ENCODE data around the gene BMAL1.

Gene BMAL1

DNA sequence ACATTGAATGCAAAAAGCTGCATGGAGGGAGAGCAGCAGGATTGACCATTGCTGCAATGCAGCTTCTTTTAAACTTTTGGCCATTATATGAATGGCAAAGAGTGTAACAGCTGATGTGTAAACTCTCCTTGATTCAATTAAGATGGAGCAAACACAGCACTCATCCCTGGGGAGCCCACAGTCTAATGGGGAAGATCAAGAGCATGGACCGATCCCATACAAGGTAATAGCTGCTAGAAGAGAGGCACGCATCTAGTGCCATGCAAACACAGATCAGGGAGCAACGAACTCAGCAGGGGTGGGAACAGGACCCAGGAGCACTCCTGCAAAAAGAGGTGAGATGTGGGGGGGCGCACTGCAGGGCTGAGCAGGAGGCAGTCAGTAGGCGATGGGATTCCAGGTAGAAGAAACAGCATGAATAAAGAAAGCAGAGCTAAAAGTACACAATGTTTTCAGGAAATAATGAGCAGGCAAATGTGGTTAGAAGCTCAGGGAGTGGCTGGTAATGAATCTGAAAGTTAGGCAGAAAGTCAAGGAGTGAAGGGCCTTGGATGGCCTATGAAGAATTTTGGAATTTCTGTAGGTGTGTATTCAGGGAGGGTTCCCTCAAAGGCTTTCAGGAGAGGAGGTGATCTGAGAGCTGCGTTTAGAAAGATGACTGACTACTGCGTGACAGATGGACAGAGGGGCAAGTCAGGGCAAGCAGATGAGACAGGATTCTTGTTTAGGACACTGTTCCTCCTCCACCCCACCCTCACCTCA, 17.2 kb upstream of the BMAL1 start:
- DNase-seq = no peak
- in situ Hi-C loops (cut with MboI; ENCODE audit: low pct_unique_long_range_greater_than_20kb, low sequenced_read_pairs) = no loop called here

DNA sequence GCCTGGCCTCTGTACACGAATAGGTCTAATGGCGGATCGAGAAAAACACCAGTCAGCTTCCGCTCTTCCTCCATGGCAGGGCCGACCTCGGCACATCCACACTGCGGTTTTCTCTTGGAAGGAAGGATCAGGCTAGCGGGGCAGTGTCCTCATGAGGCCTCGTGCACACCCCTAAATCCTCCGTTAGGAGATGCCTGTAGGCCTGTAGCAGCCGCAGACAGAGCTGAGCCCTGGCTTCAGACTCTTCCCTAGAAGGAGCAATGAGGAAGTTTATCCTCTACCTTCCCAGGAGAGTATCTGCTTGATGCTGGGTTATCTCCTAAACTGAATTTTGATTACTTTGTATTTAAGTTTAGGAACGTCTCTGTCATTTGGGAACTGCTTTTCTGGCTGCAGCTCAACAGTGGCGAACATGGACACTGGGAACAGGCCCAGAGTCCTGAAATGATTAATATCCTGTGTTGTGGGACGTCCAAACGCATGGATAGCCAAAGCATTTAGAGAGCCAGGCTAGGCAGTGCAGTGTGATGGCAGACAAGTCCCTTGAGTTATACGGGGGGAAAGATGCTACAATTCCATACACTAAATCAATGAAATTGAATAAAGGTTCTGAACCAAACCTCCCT, 16.5 kb upstream of the BMAL1 start:
- no peak for DNase-seq
- in situ Hi-C loops (cut with MboI; ENCODE audit: low pct_unique_long_range_greater_than_20kb, low sequenced_read_pairs) = no loop called here

DNA sequence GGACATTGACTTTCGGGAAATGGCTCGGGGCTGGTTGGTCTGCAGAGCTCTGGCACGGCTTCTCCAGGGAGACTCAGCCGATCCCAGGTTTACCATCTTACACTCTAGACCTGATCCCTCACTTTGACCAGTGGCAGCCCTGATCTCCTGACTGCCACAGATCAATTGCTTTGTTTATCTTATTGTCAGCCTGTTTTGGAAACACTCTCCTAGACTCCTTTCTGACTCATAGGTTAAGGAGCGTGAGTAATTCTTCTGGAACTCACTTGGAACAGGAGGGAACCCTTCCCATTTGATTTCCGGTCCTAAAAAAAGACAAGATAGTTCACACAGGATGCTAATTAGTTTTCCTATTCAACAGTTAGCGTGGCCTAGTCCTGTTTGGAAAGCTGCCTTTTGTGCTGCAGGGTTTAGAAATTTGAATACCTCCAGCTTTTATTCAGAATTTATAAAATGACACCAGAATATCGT, 16.0 kb upstream of the BMAL1 start:
- DNase-seq = no peak
- in situ Hi-C loops (cut with MboI; ENCODE audit: low pct_unique_long_range_greater_than_20kb, low sequenced_read_pairs) = no loop called here

GRCh38 chr11:13262096-13262495, 15.5 kb upstream of the BMAL1 start:
- in situ Hi-C loops (cut with MboI; ENCODE audit: low pct_unique_long_range_greater_than_20kb, low sequenced_read_pairs) = no loop called here
- DNase-seq = no peak

DNA sequence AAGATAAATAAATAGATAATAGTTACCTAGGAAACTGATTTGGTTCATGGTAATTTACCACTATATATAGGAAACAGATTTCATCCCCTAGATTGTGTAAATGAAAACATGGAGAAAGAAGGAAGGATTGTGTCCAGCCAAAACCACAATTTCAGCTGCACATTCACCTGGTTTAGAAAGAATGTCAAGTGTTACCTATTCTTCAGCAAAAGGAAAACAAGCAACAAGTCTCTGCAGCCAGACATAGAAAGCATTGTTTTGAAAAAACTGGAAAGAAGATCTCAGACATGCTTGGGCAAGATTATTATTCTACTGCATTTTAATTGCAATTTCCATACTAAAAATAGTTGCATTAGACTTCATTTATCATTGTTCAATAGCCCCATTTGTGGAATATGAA, 8.8 kb upstream of the BMAL1 start:
- in situ Hi-C loops (cut with MboI; ENCODE audit: low pct_unique_long_range_greater_than_20kb, low sequenced_read_pairs) = no loop called here
- DNase-seq = no peak

DNA sequence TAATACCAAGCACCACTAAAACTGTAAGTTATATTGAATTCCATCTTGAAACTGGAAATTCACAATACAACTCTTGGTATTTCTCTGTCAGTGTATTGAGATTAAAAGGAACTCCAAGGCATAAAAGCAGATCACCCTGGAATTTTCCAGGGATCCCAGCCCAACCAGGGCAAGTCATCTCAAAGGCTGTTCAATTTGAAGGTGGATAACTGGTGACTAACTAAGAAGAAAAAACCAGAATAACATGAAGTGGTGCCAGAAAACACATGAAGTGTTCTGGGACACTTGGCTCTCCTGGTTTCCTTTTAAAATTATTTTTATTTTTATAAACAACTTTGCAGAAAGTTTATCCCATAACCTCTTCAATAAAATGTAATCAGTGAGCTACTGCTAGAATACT, 7.8 kb upstream of the BMAL1 start:
- in situ Hi-C loops (cut with MboI; ENCODE audit: low pct_unique_long_range_greater_than_20kb, low sequenced_read_pairs) = no loop called here
- no peak for DNase-seq

DNA sequence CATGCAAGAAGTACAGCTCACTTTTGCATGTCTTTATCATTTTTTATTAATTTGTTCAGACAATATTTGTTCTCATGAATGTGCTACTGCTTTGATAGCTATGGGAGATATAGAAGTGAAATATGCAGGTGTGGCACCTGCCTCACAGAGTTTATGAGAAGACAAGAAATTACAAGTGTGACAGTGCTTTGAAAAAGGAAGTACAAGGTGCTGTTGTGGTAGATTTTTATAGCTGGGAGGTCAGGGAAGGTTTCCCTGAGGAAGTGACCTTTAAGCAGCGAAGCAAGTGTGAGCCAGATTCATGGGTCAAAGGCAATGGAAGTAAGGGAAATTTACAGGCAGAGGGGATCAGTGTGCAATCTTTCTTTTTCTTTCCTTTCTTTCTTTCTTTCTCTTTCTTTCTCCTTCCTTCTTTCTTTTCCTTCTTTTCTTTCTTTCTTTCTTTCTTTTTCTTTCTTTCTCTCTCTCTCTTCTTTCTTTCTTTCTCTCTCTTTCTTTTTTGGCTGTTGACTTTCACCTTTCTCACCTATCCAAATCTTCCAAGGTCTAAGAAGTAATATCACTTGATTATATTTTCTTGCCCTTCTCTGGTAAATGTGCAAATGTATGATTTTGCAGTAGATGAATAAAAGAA, 6.4 kb upstream of the BMAL1 start:
- DNase-seq = no peak
- in situ Hi-C loops (cut with MboI; ENCODE audit: low pct_unique_long_range_greater_than_20kb, low sequenced_read_pairs) = no loop called here

GRCh38 chr11:13276454-13276831, 1.1 kb upstream of the BMAL1 start:
- in situ Hi-C loops (cut with MboI; ENCODE audit: low pct_unique_long_range_greater_than_20kb, low sequenced_read_pairs) = no loop called here
- no peak for DNase-seq

GRCh38 chr11:13276832-13277767, 490 bp upstream of the BMAL1 start:
- in situ Hi-C loops (cut with MboI; ENCODE audit: low pct_unique_long_range_greater_than_20kb, low sequenced_read_pairs) = no loop called here

DNA sequence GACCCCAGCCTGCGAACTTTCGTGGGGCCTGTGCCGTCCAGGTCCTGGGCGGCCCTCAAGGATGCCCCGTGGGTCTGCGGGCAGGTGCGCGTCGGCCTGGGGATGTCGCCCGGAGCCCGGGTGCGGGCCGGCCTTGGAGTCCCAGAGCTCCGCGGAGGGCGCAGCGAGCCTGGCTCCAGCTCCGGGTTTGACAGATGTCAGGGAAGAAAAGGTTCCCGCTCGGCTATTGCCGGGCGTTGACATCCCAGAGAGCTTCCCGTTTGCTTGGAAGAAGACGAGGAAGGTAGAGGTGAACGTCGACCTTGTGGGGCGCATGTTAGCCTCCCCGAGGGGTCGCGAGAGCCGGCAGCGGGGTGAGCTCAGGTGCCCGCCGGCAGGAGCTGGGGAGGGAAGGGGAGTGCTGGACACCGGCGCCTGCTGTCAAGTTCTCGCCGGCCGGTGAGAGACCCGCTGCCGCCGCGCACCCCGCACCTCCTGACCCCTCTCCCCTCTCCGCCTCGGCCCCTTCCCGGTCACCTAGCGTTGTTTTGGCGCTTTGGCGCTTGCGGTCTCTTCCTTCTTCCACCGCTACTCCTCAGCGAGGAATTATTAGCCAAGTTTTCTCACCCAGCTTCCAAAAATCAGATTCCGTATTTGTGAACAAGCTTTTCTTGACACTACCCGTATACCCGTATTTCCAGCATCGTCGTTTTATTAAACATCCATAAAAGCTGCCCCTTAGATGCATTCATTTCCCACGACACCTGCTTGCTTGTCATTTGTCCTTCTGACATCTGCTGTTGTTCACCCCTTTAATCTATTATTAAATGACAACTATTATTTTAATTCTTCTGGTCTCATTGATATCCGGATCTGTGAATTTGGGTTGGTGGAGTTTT, 1.3 kb downstream of the BMAL1 start:
- in situ Hi-C loops (cut with MboI; ENCODE audit: low pct_unique_long_range_greater_than_20kb, low sequenced_read_pairs) = no loop called here
- DNase-seq = no peak

More at GRCh38 chr11:13276832-13277767, 490 bp upstream of the BMAL1 start:
- peak; percentile 98 for DNase-seq

GRCh38 chr11:13279487-13279834, 1.9 kb downstream of the BMAL1 start:
- DNase-seq = no peak
- in situ Hi-C loops (cut with MboI; ENCODE audit: low pct_unique_long_range_greater_than_20kb, low sequenced_read_pairs) = no loop called here

GRCh38 chr11:13280092-13280722, 2.6 kb downstream of the BMAL1 start:
- DNase-seq = peak; percentile 28
- in situ Hi-C loops (cut with MboI; ENCODE audit: low pct_unique_long_range_greater_than_20kb, low sequenced_read_pairs) = no loop called here

DNA sequence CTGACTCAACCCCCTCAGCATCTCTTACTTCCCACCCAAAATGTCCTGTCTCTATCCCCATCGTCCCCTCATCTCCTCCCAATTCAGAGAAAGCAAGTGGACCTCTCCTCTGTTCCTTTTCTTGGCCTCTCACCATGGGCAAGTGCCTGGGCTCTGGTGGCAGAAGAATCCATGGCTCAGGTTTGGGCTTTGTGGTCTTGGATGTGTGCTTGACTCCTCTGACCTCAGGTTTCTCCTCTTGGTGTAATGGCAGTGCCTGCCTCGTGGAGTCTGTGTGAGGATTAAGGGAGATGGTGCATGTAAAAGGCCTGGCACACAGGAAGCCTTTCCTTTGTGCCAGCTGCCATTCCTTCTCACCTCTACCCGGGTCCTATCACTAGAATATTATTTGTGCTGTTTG, 3.2 kb downstream of the BMAL1 start:
- DNase-seq = no peak
- in situ Hi-C loops (cut with MboI; ENCODE audit: low pct_unique_long_range_greater_than_20kb, low sequenced_read_pairs) = no loop called here

DNA sequence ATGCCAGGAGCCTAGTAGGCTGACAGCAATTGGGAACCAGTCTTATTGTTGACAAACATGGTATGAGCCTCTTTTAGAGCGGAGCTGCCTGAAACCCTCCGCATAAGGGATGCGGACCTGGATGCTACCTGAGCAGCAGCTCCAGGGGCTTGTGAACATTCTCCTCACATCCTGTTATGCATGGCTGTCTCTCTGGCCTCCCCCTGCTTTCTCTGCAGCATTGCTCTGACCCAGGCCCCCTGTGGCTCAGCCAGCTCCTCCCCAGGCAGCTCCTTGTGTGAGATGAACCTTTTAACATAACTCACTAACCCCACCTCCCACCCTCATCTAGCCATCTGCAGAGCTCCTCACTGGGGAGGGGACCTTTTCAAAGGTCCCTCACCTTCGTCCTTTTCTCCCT, 6.0 kb downstream of the BMAL1 start:
- in situ Hi-C loops (cut with MboI; ENCODE audit: low pct_unique_long_range_greater_than_20kb, low sequenced_read_pairs) = no loop called here
- DNase-seq = no peak

DNA sequence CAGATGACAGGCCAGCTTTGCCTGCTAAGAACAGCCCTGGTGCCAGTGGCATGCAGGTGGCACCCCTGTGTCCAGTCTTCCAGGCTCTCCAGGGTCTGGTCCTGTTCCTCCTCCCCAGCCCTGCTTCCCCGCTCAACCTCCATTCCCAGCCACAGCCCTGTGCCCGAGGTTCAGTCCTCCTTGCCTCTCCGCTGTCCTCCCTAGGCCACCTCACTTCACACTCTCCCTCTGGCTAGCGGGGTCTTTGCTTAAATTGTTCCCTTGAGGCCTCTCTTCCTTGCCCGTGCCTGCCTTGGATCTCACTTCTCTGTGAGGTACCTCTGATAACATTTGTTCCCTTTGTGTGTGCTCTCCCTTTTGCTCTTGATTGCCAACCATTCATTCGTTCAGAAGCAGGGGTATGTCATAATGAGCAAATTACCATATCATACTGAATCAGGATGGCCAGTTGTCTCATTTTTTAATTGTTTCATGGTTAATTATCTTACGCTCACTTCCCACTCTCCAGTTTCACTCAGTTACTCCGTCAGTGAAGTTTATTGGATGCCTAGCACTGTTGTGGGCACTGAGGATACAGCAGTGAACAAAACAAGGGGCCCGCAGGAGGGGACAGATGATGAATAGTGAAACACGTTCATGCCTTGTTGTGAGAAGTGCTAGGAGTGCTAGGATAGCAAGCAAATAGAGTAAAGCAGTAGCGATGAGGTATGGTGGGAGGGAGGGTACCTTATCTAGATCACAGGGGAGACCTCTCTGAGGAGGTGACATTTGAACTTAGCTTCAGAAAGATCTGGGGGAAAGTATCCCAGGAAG, 7.4 kb downstream of the BMAL1 start:
- in situ Hi-C loops (cut with MboI; ENCODE audit: low pct_unique_long_range_greater_than_20kb, low sequenced_read_pairs) = no loop called here
- DNase-seq = no peak

- in situ Hi-C loops (cut with MboI; ENCODE audit: low pct_unique_long_range_greater_than_20kb, low sequenced_read_pairs) = no loop called here
- DNase-seq = no peak
These were observed 8.8 kb downstream of the BMAL1 start for GRCh38 chr11:13286279-13286821.

- no peak for DNase-seq
- in situ Hi-C loops (cut with MboI; ENCODE audit: low pct_unique_long_range_greater_than_20kb, low sequenced_read_pairs) = no loop called here
These were observed 9.4 kb downstream of the BMAL1 start for GRCh38 chr11:13287036-13287435.

All from KBM-7 (cell line).